GM19438 (cell line): Measurements from ENCODE around the gene RNF187.

ENCODE experiments used
- ATAC-seq: cut with Tn5 transposase; IDR thresholded peaks from one replicate; pipeline ENCODE4 v1.9.1; 2021; ENCODE audit warnings: low read depth; ENCODE audit not compliant: unreplicated experiment

The RNF187 gene

DNA sequence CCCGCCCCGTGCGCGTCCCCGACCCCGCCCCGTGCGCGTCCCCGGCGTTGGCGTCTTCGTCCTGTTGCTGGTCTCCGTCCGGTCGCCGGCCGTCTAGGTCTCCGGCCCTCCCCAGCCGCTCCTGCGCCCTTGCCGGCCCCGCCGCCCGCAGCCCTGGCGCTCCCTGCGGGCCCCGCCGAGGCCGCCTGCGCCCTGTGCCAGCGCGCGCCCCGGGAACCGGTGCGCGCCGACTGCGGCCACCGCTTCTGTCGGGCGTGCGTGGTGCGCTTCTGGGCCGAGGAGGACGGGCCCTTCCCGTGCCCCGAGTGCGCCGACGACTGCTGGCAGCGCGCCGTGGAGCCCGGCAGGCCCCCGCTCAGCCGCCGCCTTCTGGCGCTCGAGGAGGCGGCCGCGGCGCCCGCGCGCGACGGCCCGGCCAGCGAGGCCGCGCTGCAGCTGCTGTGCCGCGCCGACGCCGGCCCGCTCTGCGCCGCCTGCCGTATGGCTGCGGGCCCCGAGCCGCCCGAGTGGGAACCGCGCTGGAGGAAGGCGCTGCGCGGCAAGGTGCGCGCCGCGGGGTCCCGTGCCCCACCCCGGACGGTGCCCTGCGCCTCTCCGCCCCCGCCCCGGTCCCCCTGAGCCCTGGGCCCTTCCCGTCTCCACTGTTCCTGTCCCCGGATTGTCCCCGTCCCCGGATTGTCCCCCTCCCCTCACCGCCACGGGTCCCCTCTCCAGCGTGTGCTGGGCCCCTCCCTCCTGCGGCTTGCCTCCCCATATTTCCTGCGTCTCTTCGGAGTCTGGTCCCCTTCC, at the start of gene RNF187:
Gene RNF187 (plus strand): TSS at position 47 of the 789 bp plus-strand sequence.
- ATAC-seq, result peak; percentile 31

DNA sequence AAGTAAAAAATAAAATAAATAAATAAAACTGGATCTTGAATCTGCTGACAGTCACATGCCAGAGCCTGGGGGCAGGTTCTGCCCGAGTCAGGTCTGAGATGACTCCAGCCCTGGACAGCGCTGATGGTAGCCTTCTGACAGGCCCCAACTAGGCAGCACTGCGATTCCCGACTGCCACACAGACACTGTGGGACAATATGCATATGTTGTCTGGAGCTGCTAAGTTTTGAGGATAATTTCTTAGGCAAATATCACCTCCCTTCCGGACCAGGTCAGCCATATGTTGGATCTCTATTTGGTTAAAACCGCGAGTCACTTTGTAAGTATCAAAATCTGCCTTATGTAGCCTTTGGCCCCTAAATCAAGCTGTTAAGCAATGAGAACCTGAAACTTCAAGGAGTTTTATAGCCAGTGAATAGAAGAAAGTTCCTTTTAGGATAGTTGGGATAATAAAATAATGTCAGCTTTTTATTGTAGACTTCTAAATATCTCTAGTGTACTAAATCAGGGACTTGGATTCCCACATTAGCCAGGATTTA, 49.7 kb upstream of the RNF187 start:
- no peak for ATAC-seq

DNA sequence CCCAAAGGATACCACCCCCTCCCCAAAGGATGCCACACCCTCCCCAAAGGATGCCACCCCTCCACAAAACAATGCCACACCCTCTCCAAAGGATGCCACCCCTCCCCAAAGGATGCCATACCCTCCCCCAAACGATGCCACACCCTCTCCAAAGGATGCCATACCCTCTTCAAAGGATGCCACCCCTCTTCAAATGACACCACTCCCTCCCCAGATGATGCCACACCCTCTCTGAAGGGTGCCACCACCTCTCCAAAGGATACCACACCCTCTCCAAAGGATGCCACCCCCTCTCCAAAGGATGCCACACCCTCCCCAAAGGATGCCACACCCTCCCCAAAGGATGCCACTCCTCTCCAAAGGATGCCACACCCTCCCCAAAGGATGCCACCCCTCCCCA, 48.9 kb upstream of the RNF187 start:
- ATAC-seq, result no peak

DNA sequence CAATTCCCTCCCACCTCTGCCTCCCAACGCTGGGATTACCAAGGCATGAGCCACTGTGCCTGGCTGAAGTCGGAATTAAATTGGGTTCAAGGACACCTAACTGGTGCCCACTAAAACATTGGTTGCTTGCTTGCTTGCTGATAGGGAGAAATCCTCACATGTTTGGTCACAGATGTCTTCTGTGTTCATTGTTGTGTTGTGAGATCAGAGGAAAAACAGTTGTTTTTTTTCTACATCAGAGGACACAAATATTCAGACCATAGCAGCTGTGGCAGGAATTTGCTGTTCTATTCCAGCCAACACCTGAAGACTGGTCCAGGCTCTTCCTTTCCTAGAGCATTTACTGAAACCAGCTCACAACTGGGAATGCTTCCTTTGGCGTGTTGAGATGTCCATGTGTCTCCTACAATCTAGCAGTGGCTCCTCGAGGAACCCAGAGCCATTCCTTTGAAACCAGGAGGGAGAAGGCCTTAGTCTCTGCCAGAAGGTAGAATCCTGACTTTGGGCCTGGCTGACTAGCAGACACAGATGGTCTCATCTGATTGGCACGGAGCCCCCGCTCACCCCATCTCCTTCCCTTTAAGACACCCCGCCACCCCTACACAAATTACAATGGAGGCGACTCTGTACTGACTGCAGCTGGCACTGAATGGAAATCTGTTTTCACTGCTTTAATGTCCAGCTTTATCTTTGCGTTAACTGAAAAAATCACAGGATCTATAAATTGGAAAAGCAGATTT, 46.3 kb upstream of the RNF187 start:
- no peak for ATAC-seq

DNA sequence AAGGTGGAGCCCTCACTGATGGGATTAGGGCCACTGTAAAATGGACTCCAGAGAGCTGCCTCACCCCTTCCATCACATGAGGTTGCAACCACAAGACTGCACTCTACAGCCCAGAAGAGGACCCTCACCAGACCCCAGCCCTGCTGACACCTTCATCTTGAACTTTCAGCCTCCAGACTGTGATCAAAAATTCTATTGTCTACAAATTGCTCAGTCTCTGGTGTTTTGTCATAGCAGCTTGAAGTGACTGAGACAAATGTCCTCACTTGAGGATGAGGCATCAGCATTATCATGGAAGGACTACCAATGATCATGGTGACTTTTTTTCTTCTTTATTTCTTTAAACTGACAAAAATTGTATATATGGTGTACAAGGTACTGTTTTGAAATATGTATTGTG, 43.8 kb upstream of the RNF187 start:
- ATAC-seq, result no peak

DNA sequence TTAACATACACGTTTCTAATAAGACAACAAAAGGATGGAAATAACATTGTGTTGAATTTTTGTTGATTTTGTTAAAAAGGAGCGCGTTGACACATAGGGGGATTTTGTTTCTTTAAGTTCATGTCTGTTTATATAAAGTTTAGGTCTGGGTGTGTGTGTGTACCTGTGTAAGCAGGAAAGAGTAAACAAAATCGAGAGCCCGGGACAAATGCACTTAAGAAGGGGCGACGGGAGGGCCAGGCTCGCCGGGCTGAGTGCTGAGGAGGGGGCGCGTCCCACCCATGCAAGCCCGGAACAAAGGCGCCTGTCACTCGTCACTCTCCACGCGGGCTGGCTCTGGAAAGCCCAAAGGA, 41.7 kb upstream of the RNF187 start:
- ATAC-seq, result no peak

DNA sequence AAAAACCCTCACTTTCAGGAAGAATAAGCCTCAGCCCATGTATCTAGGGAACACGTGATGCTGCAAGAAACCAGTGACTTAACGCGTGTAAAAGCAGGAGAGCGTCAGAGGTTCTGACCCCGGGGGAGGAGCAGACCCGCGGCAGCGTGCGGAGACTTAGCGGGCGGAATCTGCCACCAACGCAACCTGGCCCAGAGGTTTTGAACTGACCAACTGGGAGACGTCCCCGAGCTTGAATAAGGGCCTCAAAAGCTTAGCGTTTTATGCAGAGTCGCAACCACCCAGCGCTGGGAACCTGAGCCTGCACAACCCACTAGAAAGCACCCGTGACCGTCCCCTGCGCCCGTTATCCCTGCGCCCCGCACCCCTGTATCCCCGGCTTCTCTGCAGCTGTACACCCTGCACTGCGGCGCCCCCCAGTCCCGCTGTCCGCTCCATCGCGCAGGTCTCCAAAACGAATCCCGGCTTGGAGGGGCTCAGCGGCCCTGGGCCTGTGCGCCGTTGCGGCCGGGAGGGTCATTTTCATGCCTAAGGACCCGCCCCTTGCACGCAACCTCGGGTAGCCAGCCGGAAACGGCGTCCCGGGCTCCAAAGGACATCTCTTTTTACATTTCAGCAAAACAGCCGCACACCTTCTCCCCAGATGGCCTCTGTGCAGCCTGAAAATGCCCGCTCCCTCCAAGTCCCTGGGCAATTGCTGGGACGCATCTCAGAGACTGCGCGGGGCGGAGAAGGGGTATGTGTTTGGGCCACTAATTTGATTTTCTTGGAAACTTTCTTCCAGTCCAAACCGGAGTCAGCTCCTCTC, 41.1 kb upstream of the RNF187 start:
- no peak for ATAC-seq

DNA sequence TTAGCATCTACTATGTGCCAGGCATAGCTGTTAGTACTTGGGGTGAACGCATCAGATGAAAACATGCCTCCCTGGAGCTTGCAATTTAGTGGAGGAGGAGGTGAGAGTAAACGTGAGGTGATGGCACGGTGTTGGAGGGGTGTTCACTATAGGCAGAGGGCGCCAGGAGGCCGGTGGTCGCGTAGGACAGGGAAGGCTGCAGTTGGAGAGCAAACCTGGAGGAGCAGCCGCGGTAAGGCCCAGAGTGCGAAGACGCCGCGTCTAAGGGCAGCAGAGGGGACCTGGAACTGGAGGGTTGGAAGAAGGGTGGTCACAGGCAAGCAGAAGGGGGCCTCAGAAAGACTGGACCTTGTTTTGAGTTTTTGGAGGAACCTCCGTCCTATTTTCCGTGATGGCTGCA, 40.3 kb upstream of the RNF187 start:
- ATAC-seq, result no peak

DNA sequence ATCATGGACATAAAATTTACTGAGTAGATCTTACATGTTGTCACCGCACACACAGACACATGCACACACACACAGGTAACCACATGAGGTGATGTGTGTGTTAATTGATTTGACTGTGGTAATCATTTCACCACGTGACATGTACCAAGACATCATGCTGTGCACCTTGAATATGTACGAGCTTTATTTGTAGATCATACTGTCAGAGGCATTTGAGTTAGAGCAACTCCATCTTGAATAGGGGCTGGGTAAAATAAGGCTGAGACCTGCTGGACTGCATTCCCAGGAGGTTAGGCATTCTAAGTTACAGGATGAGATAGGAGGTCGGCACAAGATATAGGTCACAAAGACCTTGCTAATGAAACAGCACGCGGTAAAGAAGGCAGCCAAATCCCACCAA, 38.8 kb upstream of the RNF187 start:
- ATAC-seq, result no peak

DNA sequence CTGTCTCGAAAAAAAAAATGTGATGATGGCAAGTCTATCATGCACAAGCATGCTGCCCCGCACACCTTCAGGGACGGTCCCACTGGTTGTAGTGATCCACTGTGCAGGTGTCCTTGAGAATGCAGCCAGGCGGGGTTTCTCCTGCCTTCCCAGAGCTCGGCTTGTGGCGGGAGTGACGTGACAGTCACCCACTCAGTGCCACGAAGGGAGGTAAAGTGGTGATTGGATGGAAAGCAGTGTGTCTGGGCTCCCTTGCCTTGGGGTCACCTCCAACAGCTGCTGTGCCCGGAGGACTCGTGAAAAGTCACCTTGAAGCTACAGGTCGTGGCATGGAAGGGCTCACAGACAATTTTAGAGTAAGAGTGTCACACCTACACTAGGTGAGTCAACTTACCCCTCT, 37.0 kb upstream of the RNF187 start:
- ATAC-seq, result no peak

DNA sequence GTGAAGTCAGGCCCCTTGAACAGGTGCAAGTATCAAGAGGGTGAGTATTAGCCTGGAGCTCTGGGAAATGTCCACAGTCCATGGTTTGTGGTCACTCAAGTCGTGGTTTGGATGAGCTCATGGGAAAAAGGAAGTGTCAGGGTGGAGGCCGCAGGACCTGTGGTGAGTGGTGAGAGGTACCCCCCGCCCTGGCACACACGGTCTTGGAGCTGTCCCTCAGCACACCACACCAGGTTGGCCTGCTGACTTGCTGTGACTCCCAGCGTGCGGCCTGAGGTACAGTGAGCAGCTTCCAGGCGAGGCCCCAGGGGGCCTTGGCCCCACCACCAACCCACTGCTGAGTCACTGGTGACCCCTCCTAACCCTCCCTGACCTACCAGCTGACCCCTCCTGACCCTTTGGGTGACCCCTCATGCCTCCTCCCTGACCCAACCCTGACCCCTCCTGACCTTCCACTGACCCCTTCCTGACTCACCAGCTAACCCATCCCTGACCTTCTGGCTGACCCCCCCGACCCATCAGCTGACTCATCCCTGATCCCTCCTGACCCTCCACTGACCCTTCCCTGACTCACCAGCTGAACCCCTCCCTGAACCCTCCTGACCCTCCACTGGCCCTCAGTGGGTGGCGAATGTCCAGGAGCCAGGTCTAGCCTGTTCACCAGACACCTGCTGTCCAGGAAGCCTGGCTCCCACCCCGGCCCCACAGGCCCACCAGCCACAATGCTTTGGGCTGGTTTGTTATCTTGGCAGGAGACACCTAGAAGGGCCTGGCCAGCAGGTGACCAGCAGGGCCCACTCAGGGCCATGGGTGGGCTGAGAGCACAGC, 34.8 kb upstream of the RNF187 start:
- no peak for ATAC-seq

DNA sequence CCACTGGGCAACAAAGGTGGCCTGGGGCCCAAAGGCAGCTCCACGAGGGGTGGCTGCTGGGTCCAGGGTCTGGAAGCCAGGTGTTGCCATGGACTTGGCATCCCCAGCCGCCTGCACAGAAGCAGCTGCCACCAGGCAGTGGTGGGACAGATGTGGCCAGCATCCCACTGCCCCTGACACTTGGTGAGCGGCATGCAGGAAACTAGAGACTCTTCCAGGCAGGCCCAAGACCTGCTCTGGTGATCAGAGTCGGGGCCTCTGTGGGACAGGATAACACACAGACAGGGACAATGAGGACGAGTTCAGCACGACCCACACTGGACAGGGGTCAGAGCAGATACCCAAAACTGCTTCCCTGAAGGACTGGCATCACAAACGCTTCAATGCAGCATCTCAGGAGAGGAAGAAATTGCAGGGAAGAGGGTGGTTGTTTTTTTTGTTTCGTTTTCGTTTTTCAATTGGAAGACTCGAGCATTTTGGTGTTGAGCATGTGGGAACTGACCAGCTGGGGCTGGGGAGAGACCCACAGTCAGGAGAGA, 34.1 kb upstream of the RNF187 start:
- no peak for ATAC-seq

DNA sequence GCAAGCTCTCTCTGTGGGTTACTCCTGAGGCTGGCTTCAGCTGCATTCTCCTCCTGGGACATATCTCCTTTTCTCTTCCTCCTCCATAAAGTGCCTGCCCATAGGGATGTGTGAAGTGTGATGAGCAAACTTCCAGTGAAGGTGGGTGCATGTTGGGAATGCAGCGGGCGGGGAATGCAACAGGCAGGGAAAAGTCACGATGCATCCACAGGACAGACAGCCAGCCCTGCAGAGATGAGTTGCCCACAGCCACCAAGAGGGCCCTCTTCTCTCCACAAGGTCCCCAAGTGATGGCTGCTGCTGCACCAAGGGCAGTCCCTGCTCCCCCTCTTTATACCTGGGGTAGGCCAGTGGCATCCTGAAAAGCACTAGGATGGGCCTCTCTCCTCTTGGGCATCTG, 33.6 kb upstream of the RNF187 start:
- ATAC-seq, result no peak

DNA sequence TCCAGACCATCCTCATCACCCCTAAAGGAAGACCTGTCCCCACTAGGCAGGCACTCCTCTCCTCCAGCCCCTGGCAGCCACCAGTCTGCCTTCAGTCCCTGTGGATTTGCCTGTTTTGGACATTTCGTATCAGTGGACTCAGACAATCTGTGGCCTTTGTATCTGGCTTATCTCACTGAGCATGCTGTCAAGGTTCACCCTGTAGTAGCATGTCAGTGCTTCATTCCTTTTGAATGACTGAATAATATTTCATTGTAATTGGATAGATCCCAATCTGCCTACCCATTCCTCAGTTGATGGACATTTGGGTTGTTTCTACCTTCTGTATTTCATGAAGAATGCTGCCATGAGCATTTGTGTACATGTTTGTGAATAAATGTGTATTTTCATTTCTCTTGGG, 32.9 kb upstream of the RNF187 start:
- ATAC-seq, result no peak

DNA sequence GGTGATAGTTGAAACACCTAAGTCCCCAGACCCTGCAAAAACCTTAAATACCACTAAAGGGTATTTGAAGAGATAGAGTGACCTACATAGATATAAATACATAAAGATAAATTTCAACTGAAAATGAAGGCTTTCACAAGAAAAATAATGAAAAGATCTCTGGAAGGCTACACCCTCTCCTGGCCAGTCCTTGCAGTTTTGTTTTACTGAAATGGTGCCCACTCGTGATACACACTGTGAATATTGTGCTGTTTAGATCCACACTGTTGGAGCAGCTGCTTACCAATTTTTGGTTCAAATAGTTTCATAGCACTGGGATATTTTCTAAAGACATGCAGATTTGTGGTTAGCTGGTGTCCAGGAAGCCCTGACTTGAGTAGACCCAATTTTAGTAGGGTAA, 31.5 kb upstream of the RNF187 start:
- ATAC-seq, result no peak

DNA sequence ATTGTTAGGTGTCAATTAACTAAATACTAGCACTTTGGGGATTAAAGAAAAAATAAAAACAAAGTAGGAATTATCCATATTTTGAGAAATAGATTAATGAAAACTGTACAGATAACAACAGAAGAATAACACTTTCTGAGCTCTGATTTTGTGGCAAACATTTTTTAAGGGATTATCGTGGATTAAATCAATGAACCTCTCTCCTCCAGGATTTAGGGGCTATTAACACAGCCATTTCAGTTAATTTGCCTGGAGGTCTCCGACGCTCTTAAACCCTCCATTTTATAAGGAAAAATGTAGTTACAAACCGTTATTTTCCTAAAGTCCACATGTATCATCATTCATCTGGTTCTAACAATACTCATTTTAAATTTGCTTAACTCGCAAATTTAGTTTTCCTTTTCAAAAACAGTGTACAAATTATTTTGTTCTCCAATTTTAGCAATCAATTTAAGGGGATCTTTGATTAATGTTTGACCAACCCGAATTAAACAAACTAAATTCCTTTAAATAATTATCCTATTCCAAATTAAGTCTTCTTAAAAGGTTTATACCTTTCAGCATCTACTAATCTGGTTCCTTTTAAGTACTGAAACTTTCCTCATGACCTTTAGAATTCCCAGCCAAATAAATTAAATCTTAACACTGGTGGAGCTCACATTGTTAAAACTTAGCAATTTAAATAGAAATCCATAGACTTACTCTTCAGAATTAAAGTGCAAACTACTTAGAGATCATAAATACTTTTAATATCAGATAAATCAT, 30.7 kb upstream of the RNF187 start:
- no peak for ATAC-seq

DNA sequence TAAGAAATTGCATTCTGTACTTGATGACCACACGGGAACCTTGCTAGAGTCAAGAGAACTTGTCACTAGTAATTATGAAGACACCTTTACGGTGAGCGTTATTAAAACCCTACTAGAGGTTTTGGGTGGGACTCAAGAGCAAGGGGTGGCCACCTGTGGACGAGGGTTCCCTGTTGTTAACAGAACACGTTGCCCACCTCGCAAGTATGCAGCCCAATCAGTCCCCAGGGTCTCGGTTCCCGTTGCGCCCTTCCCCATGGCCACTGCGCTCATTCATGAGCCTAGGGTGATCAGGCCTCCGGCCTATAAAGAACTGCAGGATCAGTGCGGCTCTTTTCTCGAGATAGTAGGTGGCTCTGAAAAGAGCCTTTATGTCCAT, 30.2 kb upstream of the RNF187 start:
- peak; percentile 7 for ATAC-seq

DNA sequence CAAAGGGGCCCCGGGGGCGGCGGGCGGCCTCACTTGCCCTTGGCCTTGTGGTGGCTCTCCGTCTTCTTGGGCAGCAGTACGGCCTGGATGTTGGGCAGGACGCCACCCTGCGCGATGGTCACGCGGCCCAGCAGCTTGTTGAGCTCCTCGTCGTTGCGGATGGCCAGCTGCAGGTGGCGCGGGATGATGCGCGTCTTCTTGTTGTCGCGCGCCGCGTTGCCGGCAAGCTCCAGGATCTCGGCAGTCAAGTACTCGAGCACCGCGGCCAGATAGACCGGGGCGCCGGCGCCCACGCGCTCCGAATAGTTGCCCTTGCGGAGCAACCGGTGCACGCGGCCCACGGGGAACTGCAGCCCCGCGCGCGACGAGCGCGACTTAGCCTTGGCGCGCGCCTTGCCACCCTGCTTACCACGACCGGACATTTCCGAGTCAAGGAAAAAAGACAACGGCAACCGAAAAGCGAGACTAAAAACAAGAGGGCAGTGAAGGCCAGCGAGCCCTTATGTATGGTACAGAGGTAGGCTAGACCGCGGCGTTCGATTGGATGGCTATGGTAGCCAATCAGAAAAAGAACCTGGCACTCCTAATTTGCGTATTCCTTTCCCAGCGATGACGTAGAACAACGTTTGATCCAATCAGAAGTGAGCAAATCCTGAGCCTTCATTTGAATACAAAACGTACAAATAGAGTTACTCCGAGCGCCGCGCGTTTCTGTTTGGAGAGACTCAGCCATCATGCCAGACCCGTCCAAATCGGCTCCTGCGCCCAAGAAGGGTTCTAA, 29.6 kb upstream of the RNF187 start:
- ATAC-seq, result peak; percentile 84
